ENCODE data around the gene ANKRD34B.
"Not testable (repeated sequence)": the region's sequence is repeated elsewhere in the genome, so short reads cannot be mapped to it uniquely, and the experiment has no call there.

ANKRD34B gene

GRCh38 chr5:80569961-80570786 lies at the start of gene ANKRD34B:
TSS of gene ANKRD34B (minus strand) at chr5:80570280. CDS start at chr5:80560019, 10,261 bp downstream.
- FAIRE-seq = no peak

DNA sequence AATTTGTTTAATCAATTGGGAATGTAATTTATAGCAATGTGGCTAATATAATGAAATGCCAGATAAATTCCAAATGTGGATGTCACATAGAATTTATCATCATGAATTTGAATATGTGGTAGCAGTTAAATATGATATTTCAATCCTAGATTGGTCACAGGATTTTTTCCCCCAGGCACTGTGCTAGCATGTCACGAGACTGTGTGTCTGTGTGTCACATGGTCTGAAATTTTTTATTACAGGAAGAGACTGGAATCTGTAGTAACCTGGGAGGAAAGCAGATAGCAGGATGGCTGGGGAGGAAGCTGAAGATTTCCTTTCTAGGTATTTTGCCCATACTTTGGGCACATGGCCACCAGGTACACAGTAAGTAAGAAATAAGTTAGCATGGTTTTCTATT lies 49.0 kb upstream of the ANKRD34B start:
- FAIRE-seq = no peak

DNA sequence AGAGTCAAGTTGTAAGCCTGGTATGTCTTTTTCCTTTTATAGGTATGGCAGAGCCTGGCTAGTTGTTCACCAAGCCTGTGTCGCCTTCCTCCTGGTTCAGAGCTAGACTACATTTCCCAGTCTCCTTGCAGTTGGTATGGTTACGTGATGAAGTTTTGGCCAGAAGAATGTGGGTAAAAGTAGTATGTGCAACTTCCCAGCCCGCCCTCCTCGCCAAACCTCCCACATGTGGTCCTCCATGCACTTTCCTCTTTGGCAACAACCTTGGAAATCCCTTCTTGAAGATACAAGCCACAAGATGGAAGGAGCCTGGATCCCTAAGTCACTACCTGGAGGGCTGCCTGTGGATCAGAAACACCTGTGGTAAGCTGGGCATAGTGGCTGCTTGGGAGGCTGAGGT lies 48.4 kb upstream of the ANKRD34B start:
- no peak for FAIRE-seq

GRCh38 chr5:80615266-80615914 lies 45.3 kb upstream of the ANKRD34B start:
- no peak for FAIRE-seq

DNA sequence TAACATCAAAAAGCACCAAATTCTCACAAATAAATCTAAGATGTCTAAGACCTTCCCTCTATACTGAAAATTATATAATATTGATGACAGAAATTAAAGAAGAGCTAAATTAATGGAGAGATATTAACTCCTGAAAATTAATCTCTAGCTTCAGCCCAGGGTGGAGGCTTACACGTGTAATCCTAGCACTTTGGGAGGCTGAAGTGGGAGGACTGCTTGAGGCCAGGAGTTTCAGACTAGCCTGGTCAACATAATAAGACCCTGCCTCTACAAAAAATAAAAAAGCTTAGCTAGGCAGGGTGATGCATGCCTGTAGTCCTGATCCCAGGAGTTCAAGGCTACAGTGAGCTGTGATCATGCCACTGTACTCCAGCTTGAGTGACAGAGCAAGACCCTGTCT lies 39.6 kb upstream of the ANKRD34B start:
- FAIRE-seq = no peak

DNA sequence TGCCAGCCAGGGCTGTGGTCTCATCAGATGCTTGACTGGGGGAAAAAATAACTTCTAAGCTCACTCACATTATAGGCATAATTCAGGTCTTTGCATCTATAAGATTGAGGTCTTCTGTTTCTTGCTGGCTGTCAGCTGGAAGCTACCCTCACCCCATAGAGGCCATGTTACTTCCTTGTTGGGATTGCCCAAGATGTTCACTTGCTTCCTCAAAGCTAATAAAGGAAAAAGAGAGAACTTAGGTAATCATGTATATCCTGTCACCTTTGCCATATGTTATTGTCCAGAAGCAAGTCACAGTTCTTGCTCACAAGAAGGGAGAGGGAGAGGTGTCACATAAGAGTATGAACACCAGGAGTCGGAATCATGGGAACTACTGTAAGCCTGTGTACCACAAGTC lies 38.7 kb upstream of the ANKRD34B start:
- no peak for FAIRE-seq

DNA sequence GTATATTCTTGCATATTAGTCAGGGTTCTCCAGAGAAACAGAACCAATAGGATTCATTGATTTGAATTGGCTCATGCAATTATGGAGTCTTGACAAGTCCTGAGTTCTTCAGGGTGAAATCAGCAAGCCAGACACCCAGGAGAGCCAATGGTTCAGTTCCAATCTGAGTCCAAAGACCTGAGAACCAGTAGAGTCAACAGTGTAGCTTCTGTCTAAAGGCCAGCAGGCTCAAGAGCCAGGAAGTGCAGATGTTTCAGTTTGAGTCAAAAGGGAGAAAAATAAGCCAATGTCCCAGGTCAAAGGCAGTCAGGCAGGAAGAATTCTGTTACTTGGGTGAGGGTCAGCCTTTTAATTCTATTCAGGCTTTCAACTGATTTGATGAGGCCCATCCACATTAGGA lies 37.8 kb upstream of the ANKRD34B start:
- no peak for FAIRE-seq

GRCh38 chr5:80607343-80607742 lies 37.3 kb upstream of the ANKRD34B start:
- FAIRE-seq = no peak

DNA sequence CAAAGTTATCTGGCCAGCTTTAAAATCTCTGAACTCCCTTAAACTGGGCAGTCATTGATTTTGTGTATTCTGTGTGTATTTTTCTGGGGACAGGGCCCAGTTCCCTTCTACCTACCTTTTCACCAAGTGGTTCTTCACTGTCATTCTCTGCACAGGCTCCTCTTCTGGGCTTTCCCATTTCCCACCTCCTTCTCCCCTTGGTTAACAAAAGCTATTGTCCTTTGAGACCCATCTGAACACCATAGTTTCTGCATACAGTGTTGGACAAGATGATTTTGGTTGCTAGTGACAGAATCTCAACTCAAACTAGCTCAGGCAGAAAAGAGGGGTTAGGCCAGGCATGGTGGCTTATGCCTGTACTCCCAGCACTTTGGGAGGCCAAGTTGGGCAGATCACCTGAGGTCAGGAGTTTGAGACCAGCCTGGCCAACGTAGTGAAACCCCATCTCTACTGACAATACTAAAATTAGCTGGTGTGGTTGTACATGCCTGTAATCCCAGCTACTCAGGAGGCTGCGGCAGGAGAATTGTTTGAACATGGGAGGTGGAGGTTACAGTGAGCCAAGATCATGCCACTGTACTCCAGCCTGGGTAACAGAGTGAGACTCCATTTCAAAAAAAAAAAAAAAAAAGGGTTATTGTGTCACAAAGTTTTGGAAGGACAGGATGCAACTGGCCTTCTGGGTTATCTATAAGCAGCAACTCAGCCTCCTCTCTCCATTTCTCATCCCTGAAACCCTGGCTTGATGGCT lies 31.0 kb upstream of the ANKRD34B start:
- FAIRE-seq = no peak

GRCh38 chr5:80597500-80597899 lies 27.4 kb upstream of the ANKRD34B start:
- FAIRE-seq = no peak

DNA sequence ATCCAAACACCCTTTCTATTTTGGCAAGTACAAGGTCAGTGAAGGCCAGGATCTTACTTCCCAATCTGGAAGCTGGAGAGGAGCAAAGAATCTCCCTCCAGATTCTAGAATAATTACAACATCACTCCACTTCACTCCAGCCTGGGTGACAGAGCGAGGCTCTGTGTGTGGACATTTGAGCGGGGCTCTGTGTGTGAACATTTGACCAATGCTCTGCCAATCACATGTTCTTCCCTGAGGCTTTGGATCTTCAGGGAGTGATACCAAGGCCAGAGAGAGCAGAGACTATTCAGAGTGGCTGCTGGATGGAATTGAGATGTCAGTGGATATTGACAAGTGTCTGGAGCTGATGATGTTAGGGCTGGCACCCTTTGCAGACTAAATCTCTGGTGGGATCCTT lies 24.7 kb upstream of the ANKRD34B start:
- FAIRE-seq = no peak

GRCh38 chr5:80592761-80593160 lies 22.7 kb upstream of the ANKRD34B start:
- no peak for FAIRE-seq

DNA sequence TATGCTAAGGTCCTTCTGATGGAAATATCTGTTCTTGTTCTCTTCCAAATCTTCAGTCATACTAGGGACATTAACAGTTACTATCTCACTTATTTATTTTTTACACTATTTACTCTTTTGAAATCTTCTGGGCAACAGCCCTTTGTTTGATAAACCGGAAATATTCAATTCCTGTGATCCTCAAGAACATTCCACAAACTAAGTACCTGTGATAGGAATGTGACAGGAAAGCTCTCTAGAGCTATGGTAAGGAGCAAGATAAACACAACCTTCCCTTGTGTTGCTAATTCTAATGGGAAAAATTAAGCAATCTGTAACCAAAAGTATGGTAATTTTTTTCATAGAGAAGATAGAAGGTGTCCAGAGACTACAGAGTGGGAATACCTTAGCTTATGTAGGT lies 22.0 kb upstream of the ANKRD34B start:
- no peak for FAIRE-seq

DNA sequence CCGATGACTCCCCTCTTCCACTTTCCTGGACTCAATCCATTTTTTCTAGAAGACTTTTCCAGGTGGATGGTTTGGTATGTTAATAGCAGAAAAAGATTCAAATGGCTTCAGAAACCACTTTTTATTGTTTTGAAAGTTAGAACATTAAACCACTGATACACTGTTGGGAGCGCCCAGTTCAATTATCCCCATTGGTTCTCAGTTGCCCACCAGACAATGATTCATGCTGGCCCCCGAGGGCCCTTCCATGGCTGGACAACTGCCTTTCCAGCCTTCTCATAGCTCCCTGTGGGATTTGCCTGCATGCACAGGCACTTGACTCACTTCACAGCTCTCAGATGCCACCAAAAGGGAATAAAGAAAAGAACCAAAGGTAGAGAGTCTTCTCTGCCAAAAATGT lies 21.3 kb upstream of the ANKRD34B start:
- no peak for FAIRE-seq

GRCh38 chr5:80590766-80591165 lies 20.7 kb upstream of the ANKRD34B start:
- FAIRE-seq = no peak

DNA sequence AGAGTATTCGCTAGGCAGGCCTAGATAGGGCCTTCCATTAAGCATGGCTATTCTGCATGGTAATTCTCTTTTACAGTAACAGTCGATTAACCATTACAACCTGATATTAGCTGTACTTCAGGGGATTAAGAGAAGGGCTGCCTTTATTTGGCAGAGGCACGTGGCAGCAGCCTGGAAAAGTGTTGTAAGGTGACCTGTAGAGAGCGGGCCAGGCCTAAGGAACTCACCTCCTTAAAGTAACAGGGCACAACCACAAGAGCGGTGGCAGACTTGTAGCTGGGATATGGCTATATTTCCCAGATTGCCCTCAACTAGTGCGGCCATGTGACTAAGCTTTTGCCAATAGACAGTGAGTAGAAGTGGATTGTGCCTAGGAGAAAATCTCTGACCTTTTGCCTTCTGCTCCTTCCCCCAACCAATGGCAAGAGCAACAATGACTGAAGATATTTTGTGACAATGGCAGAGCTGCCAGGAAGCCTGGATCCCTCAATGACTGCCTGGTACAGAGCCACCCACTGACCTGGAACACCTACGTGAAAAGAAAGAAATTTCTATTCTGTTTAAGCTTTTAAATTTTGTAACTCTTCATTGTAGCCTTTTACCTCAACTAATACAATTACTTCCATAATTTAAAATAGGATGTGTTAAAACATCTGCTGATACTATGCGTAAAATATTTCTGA lies 18.9 kb upstream of the ANKRD34B start:
- FAIRE-seq = no peak

- FAIRE-seq = no peak
Measured at GRCh38 chr5:80584770-80585169, 14.7 kb upstream of the ANKRD34B start.

GRCh38 chr5:80580291-80580690 lies 10.2 kb upstream of the ANKRD34B start:
- not testable (repeated sequence) for FAIRE-seq

DNA sequence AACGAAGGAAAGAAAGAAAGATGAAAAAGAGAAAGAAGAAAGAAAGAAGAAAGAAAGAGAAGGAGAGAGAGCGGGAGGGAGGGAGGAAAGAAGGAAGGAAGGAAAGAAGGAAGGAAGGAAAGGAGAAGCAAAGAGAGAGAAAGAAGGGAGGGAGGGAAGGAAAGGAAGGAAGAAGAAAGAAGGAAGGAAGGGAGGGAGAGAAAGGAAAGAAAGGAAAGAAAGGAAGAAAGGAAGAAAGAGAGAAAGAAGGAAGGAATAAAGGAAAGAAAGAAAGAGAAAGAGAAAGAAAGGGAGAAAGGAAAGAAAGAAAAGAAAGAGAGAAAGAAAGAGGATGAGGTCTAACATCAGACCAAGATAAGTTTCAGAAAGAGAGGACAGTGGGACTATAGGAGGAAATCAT lies 9.0 kb upstream of the ANKRD34B start:
- no peak for FAIRE-seq

DNA sequence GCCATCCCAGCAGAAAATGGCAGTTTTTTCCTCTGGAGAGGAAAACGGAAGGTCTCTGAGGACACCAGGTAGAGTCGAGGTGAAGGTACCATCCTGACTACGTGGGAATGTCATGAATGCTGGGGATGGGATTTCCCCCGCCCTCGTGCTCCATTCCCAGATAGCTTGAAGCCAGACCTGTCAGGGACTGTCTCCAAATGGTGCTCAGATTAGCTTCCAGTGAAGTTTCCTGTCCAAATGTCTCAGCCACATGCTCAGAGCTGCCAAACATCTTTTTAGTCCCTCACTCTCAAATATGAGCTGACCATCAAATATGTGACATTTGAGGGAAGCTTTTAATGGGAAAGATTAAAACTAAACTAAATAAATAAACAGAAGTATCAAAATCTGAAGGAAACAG lies 7.6 kb upstream of the ANKRD34B start:
- no peak for FAIRE-seq

GRCh38 chr5:80576383-80576782 lies 6.3 kb upstream of the ANKRD34B start:
- no peak for FAIRE-seq

GRCh38 chr5:80573062-80573461 lies 3.0 kb upstream of the ANKRD34B start:
- no peak for FAIRE-seq

All from G401.6 (cell line).